ENCODE data around the gene NPLOC4.

GRCh38 chr17:81684442-81684911, 47.6 kb upstream of the NPLOC4 start:
- TF ChIP-seq ZBTB20 (tag by site-specific recombination; IDR thresholded peaks at IDR 0.05) (no peak), ZBTB8A (tag by site-specific recombination; IDR thresholded peaks at IDR 0.05) (no peak), KLF10 (tag by site-specific recombination; IDR thresholded peaks at IDR 0.05) (no peak), ZNF274 (IDR thresholded peaks at IDR 0.05; ENCODE audit: low read length) (no peak), ZNF274 (tag by site-specific recombination; IDR thresholded peaks at IDR 0.05; ENCODE audit: borderline replicate concordance) (no peak), ZNF335 (tag by site-specific recombination; conservative IDR thresholded peaks at IDR 0.05) (peak; percentile 35; the same call in 1 of the 2 replicates), CTCF (tag by site-specific recombination; IDR thresholded peaks at IDR 0.05) (no peak), ZNF155 (tag by site-specific recombination; IDR thresholded peaks at IDR 0.05) (no peak), ZNF248 (tag by site-specific recombination; IDR thresholded peaks at IDR 0.05) (no peak), ZNF626 (tag by site-specific recombination; IDR thresholded peaks at IDR 0.05) (no peak), ZSCAN4 (tag by site-specific recombination; IDR thresholded peaks at IDR 0.05) (no peak), REST (tag by site-specific recombination; IDR thresholded peaks at IDR 0.05) (no peak), ZBTB49 (tag by site-specific recombination; IDR thresholded peaks at IDR 0.05; ENCODE audit: low read depth) (no peak)

Measured in HEK293 (cell line).